HEK293 (cell line): ENCODE measurements around the gene INA.

ENCODE experiments used
- CTCF ChIA-PET: fragments of 350-600 bp; formaldehyde crosslinking; extraction: SDS; loops from one replicate; lab custom pipeline; 2021; ENCODE audit warnings: antibody characterized with exemption; lab: Yijun Ruan, JAX
- POLR2A ChIA-PET: fragments of 300-600 bp; formaldehyde crosslinking; extraction: SDS; loops from one replicate; lab custom pipeline; 2020; ENCODE audit warnings: antibody characterized with exemption, inconsistent platforms; lab: Yijun Ruan, JAX
- H3K27ac ChIP-seq: fragments of 200-500 bp; sonication (Bioruptor generic); 2 replicates; pipeline ENCODE4 v1.5.1; 2014; ENCODE audit warnings: low read depth, low read length, control low read depth, inconsistent platforms; ENCODE audit errors: extremely low read depth
- H3K36me3 ChIP-seq, 2 experiments: fragments of 200-500 bp in 1 of 2; sonication (Bioruptor generic) in 1 of 2; 1 replicate in 1 of 2; 2 replicates in 1 of 2; pipeline ENCODE4 v1.5.1; 2014 to 2017; ENCODE audit warnings: inconsistent platforms in 2 of 2, low read length in 2 of 2; ENCODE audit not compliant: control insufficient read depth in 2 of 2, insufficient read depth in 1 of 2
- H3K4me1 ChIP-seq: fragments of 200-500 bp; sonication (Bioruptor generic); 2 replicates; pipeline ENCODE4 v1.5.1; 2014; ENCODE audit warnings: mild to moderate bottlenecking, low read length, inconsistent platforms; ENCODE audit not compliant: control insufficient read depth, insufficient read depth
- H3K4me3 ChIP-seq: 2 replicates; pipeline ENCODE4 v1.5.1; 2011; ENCODE audit warnings: low read depth, mild to moderate bottlenecking, control low read depth, low read length, moderate library complexity
- H3K9me3 ChIP-seq: fragments of 200-500 bp; sonication (Bioruptor generic); 2 replicates; pipeline ENCODE4 v1.5.1; 2014; ENCODE audit warnings: low read depth, low read length, inconsistent platforms; ENCODE audit not compliant: control insufficient read depth, insufficient read depth
- GFI1B ChIP-seq: fragments of 450-650 bp; formaldehyde crosslinking; IDR thresholded peaks from 2 replicates; pipeline ENCODE4 v1.5.1; 2016; ENCODE audit warnings: missing biosample characterization, missing genetic modification characterization
- GLIS2 ChIP-seq: fragments of 450-650 bp; formaldehyde crosslinking; IDR thresholded peaks from 2 replicates; pipeline ENCODE4 v1.5.1; 2016; ENCODE audit warnings: missing biosample characterization, missing genetic modification characterization
- HOXA7 ChIP-seq: sonication (generic); formaldehyde crosslinking; IDR thresholded peaks from 2 replicates; pipeline ENCODE4 v1.8.1; 2022; ENCODE audit warnings: missing genetic modification reagents, borderline replicate concordance
- KLF7 ChIP-seq: fragments of 450-650 bp; formaldehyde crosslinking; IDR thresholded peaks from 2 replicates; pipeline ENCODE4 v1.5.1; 2016; ENCODE audit warnings: missing biosample characterization, missing genetic modification characterization, borderline replicate concordance
- MYNN ChIP-seq: fragments of 450-650 bp; formaldehyde crosslinking; IDR thresholded peaks from 2 replicates; pipeline ENCODE4 v1.5.1; 2016; ENCODE audit warnings: missing biosample characterization, missing genetic modification characterization, borderline replicate concordance
- MZF1 ChIP-seq: fragments of 450-650 bp; formaldehyde crosslinking; IDR thresholded peaks from 2 replicates; pipeline ENCODE4 v1.5.1; 2017; ENCODE audit warnings: missing biosample characterization, missing genetic modification characterization, borderline replicate concordance
- OSR2 ChIP-seq: fragments of 450-650 bp; formaldehyde crosslinking; IDR thresholded peaks from 2 replicates; pipeline ENCODE4 v1.5.1; 2016; ENCODE audit warnings: missing biosample characterization, missing genetic modification characterization
- TRIM28 ChIP-seq: IDR thresholded peaks from 2 replicates; pipeline ENCODE4 v1.6.1; 2011; ENCODE audit warnings: low read length, control low read depth, borderline replicate concordance
- ZNF10 ChIP-seq: fragments of 450-650 bp; formaldehyde crosslinking; IDR thresholded peaks from 2 replicates; pipeline ENCODE4 v1.5.1; 2017; ENCODE audit warnings: missing biosample characterization, missing genetic modification characterization
- ZNF121 ChIP-seq: fragments of 450-650 bp; formaldehyde crosslinking; IDR thresholded peaks from 2 replicates; pipeline ENCODE4 v1.5.1; 2016; ENCODE audit warnings: missing biosample characterization, missing genetic modification characterization
- ZNF148 ChIP-seq: fragments of 450-650 bp; formaldehyde crosslinking; IDR thresholded peaks from 2 replicates; pipeline ENCODE4 v1.5.0; 2017; ENCODE audit warnings: missing biosample characterization, missing genetic modification characterization, borderline replicate concordance
- ZNF223 ChIP-seq: fragments of 450-650 bp; formaldehyde crosslinking; IDR thresholded peaks from 2 replicates; pipeline ENCODE4 v1.5.1; 2016; ENCODE audit warnings: missing biosample characterization, missing genetic modification characterization
- ZNF24 ChIP-seq: fragments of 450-650 bp; formaldehyde crosslinking; IDR thresholded peaks from 2 replicates; pipeline ENCODE4 v1.5.1; 2016; ENCODE audit warnings: missing biosample characterization, missing genetic modification characterization
- ZNF354C ChIP-seq: fragments of 450-650 bp; formaldehyde crosslinking; IDR thresholded peaks from 2 replicates; pipeline ENCODE4 v1.5.1; 2016; ENCODE audit warnings: missing biosample characterization, missing genetic modification characterization, low read depth, borderline replicate concordance
- ZNF394 ChIP-seq: fragments of 450-650 bp; formaldehyde crosslinking; IDR thresholded peaks from 2 replicates; pipeline ENCODE4 v1.5.1; 2016; ENCODE audit warnings: missing biosample characterization, missing genetic modification characterization, mild to moderate bottlenecking, moderate library complexity, borderline replicate concordance
- ZNF416 ChIP-seq: fragments of 450-650 bp; formaldehyde crosslinking; IDR thresholded peaks from 2 replicates; pipeline ENCODE4 v1.5.1; 2016; ENCODE audit warnings: missing biosample characterization, missing genetic modification characterization
- ZNF623 ChIP-seq: fragments of 450-650 bp; formaldehyde crosslinking; IDR thresholded peaks from 2 replicates; pipeline ENCODE4 v1.5.1; 2016; ENCODE audit warnings: missing biosample characterization, missing genetic modification characterization
- ZNF701 ChIP-seq: fragments of 450-650 bp; formaldehyde crosslinking; IDR thresholded peaks from 2 replicates; pipeline ENCODE4 v1.5.1; 2016; ENCODE audit warnings: missing biosample characterization, missing genetic modification characterization
- ZNF76 ChIP-seq: fragments of 450-650 bp; formaldehyde crosslinking; IDR thresholded peaks from 2 replicates; pipeline ENCODE4; 2016; ENCODE audit warnings: low read depth, missing biosample characterization, missing genetic modification characterization, borderline replicate concordance
- ZNF837 ChIP-seq: fragments of 450-650 bp; formaldehyde crosslinking; IDR thresholded peaks from 2 replicates; pipeline ENCODE4 v1.5.1; 2016; ENCODE audit warnings: missing biosample characterization, missing genetic modification characterization
- ZSCAN18 ChIP-seq: fragments of 450-650 bp; formaldehyde crosslinking; IDR thresholded peaks from 2 replicates; pipeline ENCODE4 v1.5.1; 2016; ENCODE audit warnings: missing biosample characterization, missing genetic modification characterization
- ZSCAN30 ChIP-seq: fragments of 450-650 bp; IDR thresholded peaks from 2 replicates; pipeline ENCODE4 v1.5.1; 2018; ENCODE audit warnings: missing biosample characterization, mild to moderate bottlenecking, missing genetic modification characterization, moderate library complexity
- ZSCAN4 ChIP-seq: fragments of 450-650 bp; formaldehyde crosslinking; IDR thresholded peaks from 2 replicates; pipeline ENCODE4 v1.5.1; 2017; ENCODE audit warnings: missing biosample characterization, missing genetic modification characterization
- TF ChIP-seq, protein P1 (sequence below): fragments of 450-650 bp; formaldehyde crosslinking; IDR thresholded peaks from 2 replicates; pipeline ENCODE4; 2016; ENCODE audit warnings: missing biosample characterization, missing genetic modification characterization
- TF ChIP-seq, protein P2 (sequence below): fragments of 450-650 bp; formaldehyde crosslinking; IDR thresholded peaks from 2 replicates; pipeline ENCODE4 v1.5.1; 2016; ENCODE audit warnings: missing biosample characterization, missing genetic modification characterization

INA gene

GRCh38 chr10:103278862-103279298, 1.9 kb downstream of the INA start (continued):
- TF ChIP-seq ZSCAN18 (tag by site-specific recombination): no peak

- TF ChIP-seq ZNF148 (tag by site-specific recombination) (no peak), ZNF24 (tag by site-specific recombination) (no peak), GLIS2 (no peak), ZNF121 (tag by site-specific recombination) (no peak), MYNN (tag by site-specific recombination) (no peak), ZNF701 (tag by site-specific recombination) (no peak), ZNF416 (tag by site-specific recombination) (no peak), GFI1B (no peak), MZF1 (no peak), ZNF394 (tag by site-specific recombination) (no peak), ZSCAN30 (tag by site-specific recombination) (no peak), ZNF10 (tag by site-specific recombination) (no peak), HOXA7 (no peak)
- TF ChIP-seq, protein P1, sequence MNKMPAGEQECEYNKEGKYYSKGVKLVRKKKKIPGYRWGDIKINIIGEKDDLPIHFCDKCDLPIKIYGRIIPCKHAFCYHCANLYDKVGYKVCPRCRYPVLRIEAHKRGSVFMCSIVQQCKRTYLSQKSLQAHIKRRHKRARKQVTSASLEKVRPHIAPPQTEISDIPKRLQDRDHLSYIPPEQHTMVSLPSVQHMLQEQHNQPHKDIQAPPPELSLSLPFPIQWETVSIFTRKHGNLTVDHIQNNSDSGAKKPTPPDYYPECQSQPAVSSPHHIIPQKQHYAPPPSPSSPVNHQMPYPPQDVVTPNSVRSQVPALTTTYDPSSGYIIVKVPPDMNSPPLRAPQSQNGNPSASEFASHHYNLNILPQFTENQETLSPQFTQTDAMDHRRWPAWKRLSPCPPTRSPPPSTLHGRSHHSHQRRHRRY (tag by site-specific recombination): no peak
- TF ChIP-seq, all 188 proteins: peak for 0
- H3K4me3 ChIP-seq: no peak overlapping the region
- peaks cover 10% of the 10 kb centered on the region for H3K4me1 ChIP-seq
- H3K36me3 ChIP-seq: no peaks in the 10 kb centered on the region
- no peak overlapping the region for H3K27ac ChIP-seq
- ChIA-PET CTCF (interaction anchor here (1.3 kb wide), 1 partner anchor 37 kb away, joined by 3 read pairs; no protein-coding TSS in a partner anchor), POLR2A (interaction anchor here (1.1 kb wide), 1 partner anchor 13 kb away, joined by 3 read pairs; no protein-coding TSS in a partner anchor)
- no peaks in the 10 kb centered on the region for H3K9me3 ChIP-seq
Measured at GRCh38 chr10:103280031-103280430, 3.1 kb downstream of the INA start.

GRCh38 chr10:103280506-103280905, 3.6 kb downstream of the INA start:
- Histone ChIP-seq H3K4me3 (no peak overlapping the region), H3K9me3 (no peaks in the 10 kb centered on the region), H3K36me3 (no peaks in the 10 kb centered on the region), H3K27ac (no peak overlapping the region), H3K4me1 (peaks cover 10% of the 10 kb centered on the region)
- CTCF ChIA-PET: no interaction called here
- TF ChIP-seq ZNF76 (tag by site-specific recombination) (no peak), KLF7 (no peak), ZNF354C (no peak), TRIM28 (no peak), ZSCAN4 (tag by site-specific recombination) (no peak), OSR2 (tag by site-specific recombination) (no peak), ZNF623 (tag by site-specific recombination) (no peak), ZNF837 (tag by site-specific recombination) (no peak), ZNF223 (tag by site-specific recombination) (no peak)
- TF ChIP-seq, protein P2, sequence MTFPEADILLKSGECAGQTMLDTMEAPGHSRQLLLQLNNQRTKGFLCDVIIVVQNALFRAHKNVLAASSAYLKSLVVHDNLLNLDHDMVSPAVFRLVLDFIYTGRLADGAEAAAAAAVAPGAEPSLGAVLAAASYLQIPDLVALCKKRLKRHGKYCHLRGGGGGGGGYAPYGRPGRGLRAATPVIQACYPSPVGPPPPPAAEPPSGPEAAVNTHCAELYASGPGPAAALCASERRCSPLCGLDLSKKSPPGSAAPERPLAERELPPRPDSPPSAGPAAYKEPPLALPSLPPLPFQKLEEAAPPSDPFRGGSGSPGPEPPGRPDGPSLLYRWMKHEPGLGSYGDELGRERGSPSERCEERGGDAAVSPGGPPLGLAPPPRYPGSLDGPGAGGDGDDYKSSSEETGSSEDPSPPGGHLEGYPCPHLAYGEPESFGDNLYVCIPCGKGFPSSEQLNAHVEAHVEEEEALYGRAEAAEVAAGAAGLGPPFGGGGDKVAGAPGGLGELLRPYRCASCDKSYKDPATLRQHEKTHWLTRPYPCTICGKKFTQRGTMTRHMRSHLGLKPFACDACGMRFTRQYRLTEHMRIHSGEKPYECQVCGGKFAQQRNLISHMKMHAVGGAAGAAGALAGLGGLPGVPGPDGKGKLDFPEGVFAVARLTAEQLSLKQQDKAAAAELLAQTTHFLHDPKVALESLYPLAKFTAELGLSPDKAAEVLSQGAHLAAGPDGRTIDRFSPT (tag by site-specific recombination): no peak
- POLR2A ChIA-PET: interaction anchor here (1.1 kb wide), 1 partner anchor 14 kb away, joined by 3 read pairs; no protein-coding TSS in a partner anchor
